Islet of Langerhans (tissue), 1 donor: Measurements from ENCODE around the gene LCN10.
"Not testable (repeated sequence)": the region's sequence is repeated elsewhere in the genome, so short reads cannot be mapped to it uniquely, and the experiment has no call there.

Source experiments
- FAIRE-seq: peaks from one replicate; lab custom pipeline; 2011; peaks lifted over from hg19 to GRCh38; lab: Jason Lieb, UNC

The LCN10 gene

DNA sequence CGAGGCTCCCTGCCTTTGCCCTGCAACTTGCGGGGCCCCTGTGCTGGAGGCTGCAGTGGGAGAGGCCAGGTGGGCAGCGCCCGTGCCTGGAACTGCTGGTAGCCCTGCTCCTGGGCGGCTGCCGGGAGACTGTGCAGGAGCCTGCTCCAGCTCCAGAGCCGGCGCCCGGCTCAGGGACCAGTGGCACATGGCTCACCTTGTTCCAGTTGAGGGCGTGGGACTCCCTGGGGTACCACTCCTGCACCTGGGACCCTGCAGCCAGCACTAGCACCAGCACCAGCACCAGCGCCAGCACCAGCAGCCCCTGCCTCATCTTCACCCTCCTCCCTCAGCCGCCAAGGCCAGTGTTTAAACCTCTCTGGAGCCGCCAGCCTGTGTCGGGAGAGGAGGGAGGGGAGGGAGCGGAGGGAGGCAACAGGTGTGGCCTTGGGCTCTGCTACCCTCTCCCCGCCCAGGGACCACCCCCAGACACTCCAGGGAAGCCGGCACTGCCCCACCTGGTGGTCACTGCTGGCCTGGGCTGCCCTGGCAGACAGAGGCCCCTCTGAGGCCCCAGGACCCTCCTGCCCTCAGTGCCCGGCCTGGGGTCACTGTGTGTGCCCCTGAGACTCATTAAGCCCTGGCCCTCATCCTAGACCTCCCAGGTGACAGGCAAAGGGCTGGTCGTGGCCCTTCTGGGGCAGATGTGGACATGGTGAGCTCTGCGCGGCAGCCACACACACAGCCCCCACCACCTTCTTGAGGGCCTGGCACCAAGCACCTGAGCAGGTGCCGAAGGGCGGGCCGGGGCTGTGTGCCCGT lies at the start of gene LCN10:
Gene LCN10 (minus strand): TSS at position 350 of the 801 bp plus-strand sequence. CDS start 37 bp downstream, at position 313.
- FAIRE-seq: no peak

GRCh38 chr9:136791516-136792276 lies 49.0 kb upstream of the LCN10 start:
- no peak for FAIRE-seq

DNA sequence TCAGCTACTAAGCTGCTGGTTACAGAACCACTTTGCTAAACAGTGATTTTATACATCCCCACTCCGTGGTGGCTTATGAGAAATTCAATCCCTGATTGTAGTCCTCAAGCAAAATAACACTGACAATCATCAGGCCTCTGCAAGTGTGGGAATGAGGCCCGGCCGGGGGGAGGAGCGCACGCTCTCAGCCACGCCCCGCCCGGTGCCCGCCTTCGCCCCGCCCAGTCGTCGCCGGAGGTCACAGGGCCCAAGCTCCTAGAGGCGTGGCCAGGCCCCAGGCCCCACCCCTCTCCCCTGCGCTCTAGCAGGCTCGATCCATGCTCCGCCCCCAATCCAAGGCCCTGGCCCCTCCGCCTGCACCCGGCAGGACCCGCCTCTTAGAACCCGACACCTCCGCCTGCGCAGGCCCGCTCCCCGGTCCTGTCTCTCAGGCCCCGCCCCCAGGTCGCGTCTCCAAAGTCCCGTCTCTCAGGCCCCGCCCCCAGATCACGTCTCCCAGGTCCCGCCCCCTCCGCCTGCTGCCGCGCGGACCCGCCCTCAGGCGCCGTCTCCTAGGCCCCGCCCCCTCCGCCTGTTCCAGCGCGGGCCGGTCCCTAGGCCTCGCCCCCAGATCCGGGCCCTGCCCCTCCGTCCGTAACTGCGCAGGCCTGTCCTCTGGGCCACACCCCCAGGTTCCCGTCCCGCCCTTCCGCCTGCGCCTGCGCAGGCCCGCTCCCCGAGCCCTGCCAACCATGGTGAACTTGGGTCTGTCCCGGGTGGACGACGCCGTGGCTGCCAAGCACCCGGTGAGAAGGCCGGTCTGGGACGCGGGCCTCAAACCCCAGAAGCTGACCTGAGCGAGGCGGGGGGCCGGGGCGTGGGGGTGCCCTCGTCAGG lies 48.1 kb upstream of the LCN10 start, which contains the start of gene TMEM141:
Gene TMEM141 (plus strand): TSS at position 705 of the 876 bp plus-strand sequence. CDS start 27 bp downstream, at position 732.
- FAIRE-seq: no peak

- no peak for FAIRE-seq
Observed at GRCh38 chr9:136789523-136789937, 46.8 kb upstream of the LCN10 start.

- FAIRE-seq: not testable (repeated sequence)
Observed at GRCh38 chr9:136788644-136789522, 46.1 kb upstream of the LCN10 start.

- no peak for FAIRE-seq
Observed at GRCh38 chr9:136787690-136788400, 45.1 kb upstream of the LCN10 start.

GRCh38 chr9:136786983-136787382 lies 44.2 kb upstream of the LCN10 start:
- FAIRE-seq: not testable (repeated sequence)

DNA sequence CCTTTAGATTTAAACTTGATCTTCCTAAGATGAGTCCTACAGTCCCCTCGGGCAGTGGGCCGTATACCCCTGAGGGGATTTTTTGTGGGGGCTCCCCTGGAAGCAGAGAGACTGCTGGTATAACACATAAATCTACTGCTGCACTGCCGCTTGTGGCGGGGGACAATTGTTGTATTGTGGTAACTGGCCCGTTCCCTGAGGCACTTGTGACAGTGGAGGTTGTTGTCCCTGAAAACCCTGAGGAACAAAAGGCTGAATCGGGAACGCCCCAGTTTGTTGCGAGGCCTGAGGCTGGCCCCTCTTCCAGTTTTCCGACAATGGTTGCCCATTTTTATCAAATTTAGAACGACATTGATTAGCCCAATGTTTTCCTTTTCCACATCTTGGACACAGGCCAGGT lies 43.7 kb upstream of the LCN10 start:
- no peak for FAIRE-seq

GRCh38 chr9:136785565-136786355 lies 43.0 kb upstream of the LCN10 start:
- not testable (repeated sequence) for FAIRE-seq

GRCh38 chr9:136784997-136785361 lies 42.2 kb upstream of the LCN10 start:
- FAIRE-seq: no peak

GRCh38 chr9:136784249-136784996 lies 41.7 kb upstream of the LCN10 start:
- FAIRE-seq: no peak

- no peak for FAIRE-seq
Observed at GRCh38 chr9:136782452-136782851, 39.7 kb upstream of the LCN10 start.

GRCh38 chr9:136779808-136780207 lies 37.1 kb upstream of the LCN10 start:
- no peak for FAIRE-seq

GRCh38 chr9:136777359-136777758 lies 34.6 kb upstream of the LCN10 start:
- no peak for FAIRE-seq

DNA sequence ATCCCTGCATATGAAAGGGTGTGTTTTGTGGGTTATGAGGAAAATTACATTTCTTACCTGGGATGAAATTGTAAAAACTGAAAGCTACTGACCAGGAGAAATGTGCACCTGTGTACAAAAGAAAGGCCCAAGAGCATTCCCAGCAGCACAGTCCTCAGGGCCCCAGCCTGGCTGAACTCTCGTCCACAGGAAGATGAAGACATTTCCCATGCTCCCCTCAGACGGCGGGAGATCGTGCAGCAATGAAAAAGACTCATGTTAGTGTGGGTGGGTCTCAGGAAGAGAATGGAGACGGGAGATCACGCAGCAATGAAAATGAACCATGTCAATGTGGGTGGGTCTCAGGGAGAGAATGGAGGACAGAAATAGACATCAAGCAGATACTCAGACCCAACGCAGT lies 34.2 kb upstream of the LCN10 start:
- FAIRE-seq: no peak

GRCh38 chr9:136775191-136775590 lies 32.5 kb upstream of the LCN10 start:
- FAIRE-seq: no peak

- no peak for FAIRE-seq
Observed at GRCh38 chr9:136774416-136775045, 31.8 kb upstream of the LCN10 start.

GRCh38 chr9:136773386-136774044 lies 30.8 kb upstream of the LCN10 start:
- no peak for FAIRE-seq
